K562 (cell line): Measurements from ENCODE around the gene TNFSF11. TPM values are rescaled to one million over a fixed set of nuclear protein-coding genes. Genes with fewer than 3 reads are reported as not detected.

ENCODE experiments used
- ATAC-seq: fragments of 200-7000 bp; cut with Tn5 transposase; 3 replicates; pipeline ENCODE4 v1.9.1; 2020; ENCODE audit warnings: moderate library complexity
- BruUV-seq: library from RNA; stranded (reverse); fragments of 400-500 nt; replicated peaks from 2 replicates; lab custom pipeline; 2021; lab: Mats Ljungman, UMichigan
- CTCF ChIA-PET: fragments of 300-600 bp; formaldehyde crosslinking; extraction: SDS; loops from one replicate; lab custom pipeline; 2021; ENCODE audit warnings: low intra/inter-chr PET ratio; lab: Yijun Ruan, JAX
- POLR2A ChIA-PET: fragments of 300-600, 350-650 bp; sonication (Branson Sonifier 250); formaldehyde crosslinking; extraction: SDS; loops from one replicate; lab custom pipeline; 2021; ENCODE audit warnings: antibody characterized with exemption, inconsistent platforms; lab: Yijun Ruan, JAX
- DNase-seq, 4 experiments: peaks; one replicate each; pipeline versions ENCODE4 v3.0.0 to v3.0.0-alpha.2; 2011 to 2018; ENCODE audit warnings: low spot score in 3 of 4, mixed read lengths in 3 of 4; ENCODE audit errors: extremely low read depth in 1 of 4
- FAIRE-seq: peaks from 2 replicates; lab custom pipeline; 2011; peaks lifted over from hg19 to GRCh38; lab: Jason Lieb, UNC
- H2AFZ ChIP-seq: 2 replicates; pipeline ENCODE4 v1.6.0; 2011; ENCODE audit warnings: low read depth, low read length, control low read depth, inconsistent platforms
- H3K27ac ChIP-seq: fragments of 200-600 bp; 3 replicates; pipeline ENCODE4 v1.8.0; 2011; ENCODE audit warnings: low read depth, mild to moderate bottlenecking, control low read depth, inconsistent platforms, low read length, moderate library complexity, mixed read lengths; ENCODE audit errors: extremely low read depth
- H3K27me3 ChIP-seq, 2 experiments: fragments of 300-600 bp in 1 of 2; 2 replicates in 1 of 2; 3 replicates in 1 of 2; pipeline versions ENCODE4 v1.6.0 to v1.8.0; 2011; ENCODE audit warnings: inconsistent platforms in 2 of 2, low read length in 2 of 2, mild to moderate bottlenecking in 1 of 2, mixed read lengths in 1 of 2, moderate library complexity in 1 of 2; ENCODE audit not compliant: control insufficient read depth in 2 of 2, insufficient read depth in 2 of 2
- H3K36me3 ChIP-seq: fragments of 300-600 bp; 3 replicates; pipeline ENCODE4 v1.8.0; 2011; ENCODE audit warnings: mild to moderate bottlenecking, low read length, inconsistent platforms; ENCODE audit not compliant: control insufficient read depth, insufficient read depth
- H3K4me1 ChIP-seq, 2 experiments: fragments of 200-600 bp in 1 of 2; replicated peaks in 1 of 2; 2 replicates in 1 of 2; 3 replicates in 1 of 2; pipeline versions ENCODE4 v1.5.1 to v1.8.0; 2011; ENCODE audit warnings: inconsistent platforms in 2 of 2, low read length in 2 of 2, mild to moderate bottlenecking in 1 of 2, mixed read lengths in 1 of 2, moderate library complexity in 1 of 2; ENCODE audit not compliant: control insufficient read depth in 2 of 2, insufficient read depth in 2 of 2
- H3K4me2 ChIP-seq: 2 replicates; pipeline ENCODE4 v1.6.1; 2011; ENCODE audit warnings: low read length, control low read depth, inconsistent platforms, mixed read lengths; ENCODE audit not compliant: insufficient read depth
- H3K4me3 ChIP-seq: fragments of 200-600 bp; sonication (generic), shearing (Covaris generic); 2 replicates; pipeline ENCODE4 v1.5.1; 2016; ENCODE audit warnings: control low read depth, inconsistent platforms
- H3K79me2 ChIP-seq: fragments of 200-600 bp; 3 replicates; pipeline ENCODE4 v1.8.0; 2011; ENCODE audit warnings: low read length, inconsistent platforms; ENCODE audit not compliant: control insufficient read depth, insufficient read depth
- H3K9ac ChIP-seq, 2 experiments: 2 replicates each; pipeline versions ENCODE4 v1.6.0 to v1.6.1; 2011; ENCODE audit warnings: low read depth in 2 of 2, low read length in 2 of 2, control low read depth in 1 of 2, inconsistent platforms in 1 of 2, mild to moderate bottlenecking in 1 of 2, mixed read lengths in 1 of 2; ENCODE audit not compliant: insufficient read depth in 1 of 2
- H3K9me1 ChIP-seq: one replicate; pipeline ENCODE4 v1.6.0; 2011; ENCODE audit warnings: inconsistent platforms, mild to moderate bottlenecking, low read length, moderate library complexity; ENCODE audit not compliant: control insufficient read depth, insufficient read depth
- H3K9me3 ChIP-seq: replicated peaks from 2 replicates; pipeline ENCODE4 v1.5.1; 2011; ENCODE audit warnings: low read depth, low read length, inconsistent platforms; ENCODE audit not compliant: control insufficient read depth, insufficient read depth
- H4K20me1 ChIP-seq: replicated peaks from 2 replicates; pipeline ENCODE4 v1.6.1; 2011; ENCODE audit warnings: low read length, inconsistent platforms, mixed read lengths; ENCODE audit not compliant: control insufficient read depth, insufficient read depth
- DMBX1 ChIP-seq: fragments of 250-450 bp; sonication (Bioruptor Pico); IDR thresholded peaks from 2 replicates; pipeline ENCODE4 v1.8.0; 2022; ENCODE audit warnings: inconsistent platforms, mild to moderate bottlenecking, moderate library complexity, borderline replicate concordance
- HIVEP1 ChIP-seq: fragments of 250-450 bp; sonication (Bioruptor Pico); IDR thresholded peaks from 2 replicates; pipeline ENCODE4 v1.4.0; 2020; ENCODE audit warnings: mild to moderate bottlenecking
- NFIC ChIP-seq: fragments of 450-650 bp; IDR thresholded peaks from 2 replicates; pipeline ENCODE4 v1.6.1; 2017; ENCODE audit warnings: mild to moderate bottlenecking, inconsistent platforms
- ZNF239 ChIP-seq: fragments of 250-450 bp; sonication (Bioruptor Pico); IDR thresholded peaks from 2 replicates; pipeline ENCODE4 v1.4.0; 2020; ENCODE audit warnings: mild to moderate bottlenecking
- ZNF41 ChIP-seq: fragments of 250-450 bp; sonication (Bioruptor Pico); conservative IDR thresholded peaks from 2 replicates; pipeline ENCODE4 v1.4.0; 2020; ENCODE audit warnings: mild to moderate bottlenecking
- ZNF561 ChIP-seq: fragments of 450-650 bp; formaldehyde crosslinking; conservative IDR thresholded peaks from 2 replicates; pipeline ENCODE4 v1.4.0; 2020; ENCODE audit warnings: mild to moderate bottlenecking, moderate library complexity
- WGBS: fragments of 100-300 bp; shearing (Covaris generic); methylation state at CpG from one replicate; pipeline ENCODE4 v1.1.6; 2016; ENCODE audit warnings: low coverage, mixed read lengths; ENCODE audit not compliant: insufficient coverage; ENCODE audit errors: missing lambda C conversion rate; 5-methylcytosine and 5-hydroxymethylcytosine counted together
- in situ Hi-C: fragments of 300-500 bp; cut with MboI; formaldehyde crosslinking; loops from 4 replicates; pipeline ENCODE4 v1.15.0; 2018; ENCODE audit warnings: inconsistent platforms, mixed read lengths
- intact Hi-C: fragments of 100-400 bp; cut with micrococcal nuclease; formaldehyde crosslinking; loops from 2 replicates; pipeline ENCODE4 v1.14.2; 2022
- polyA plus RNA-seq, 8 experiments: library from polyadenylated mRNA; depleted of rRNA in 4 of 8; stranded (reverse) in 5 of 8; unstranded in 3 of 8; fragments of >200 nt; fragmentation: Nextera tagmentation in 2 of 8; fragmentation: Illumina TruSeq in 1 of 8; extraction: Ambion mirVana in 2 of 8; extraction: Trizol in 1 of 8; gene quantifications; 2 replicates each; pipeline versions ENCODE4 v1.2.1 to v1.2.3, GENCODE V29; 2011 to 2014; ENCODE audit warnings: inconsistent platforms in 1 of 8, missing spikeins in 1 of 8
- total RNA-seq, 7 experiments: library from RNA; depleted of rRNA in 6 of 7; stranded (reverse); fragments of >200 nt in 6 of 7; fragmentation: Illumina TruSeq in 2 of 7; extraction: Trizol in 2 of 7; gene quantifications; 2 replicates each; pipeline versions ENCODE4 v1.2.1 to v1.2.3, GENCODE V29; 2011 to 2021; ENCODE audit warnings: low replicate concordance in 1 of 7
- TF ChIP-seq, protein P1 (sequence below): fragments of 250-450 bp; sonication (Bioruptor Pico); IDR thresholded peaks from 2 replicates; pipeline ENCODE4 v1.5.0; 2021; ENCODE audit warnings: mild to moderate bottlenecking, borderline replicate concordance
- TF ChIP-seq, protein P2 (sequence below), 2 experiments: fragments of 150-350 bp in 1 of 2; IDR thresholded peaks; 2 replicates each; pipeline ENCODE4 v1.6.1; 2012 to 2016; ENCODE audit warnings: low read depth in 2 of 2, low read length in 2 of 2, mild to moderate bottlenecking in 1 of 2, moderate library complexity in 1 of 2

TNFSF11 gene
- total and polyA plus RNA-seq, 9 of the 15 experiments (the other 6 are each of a cell fraction or from before 2014, with no cell fraction given) = not detected

- TF ChIP-seq, protein P1, sequence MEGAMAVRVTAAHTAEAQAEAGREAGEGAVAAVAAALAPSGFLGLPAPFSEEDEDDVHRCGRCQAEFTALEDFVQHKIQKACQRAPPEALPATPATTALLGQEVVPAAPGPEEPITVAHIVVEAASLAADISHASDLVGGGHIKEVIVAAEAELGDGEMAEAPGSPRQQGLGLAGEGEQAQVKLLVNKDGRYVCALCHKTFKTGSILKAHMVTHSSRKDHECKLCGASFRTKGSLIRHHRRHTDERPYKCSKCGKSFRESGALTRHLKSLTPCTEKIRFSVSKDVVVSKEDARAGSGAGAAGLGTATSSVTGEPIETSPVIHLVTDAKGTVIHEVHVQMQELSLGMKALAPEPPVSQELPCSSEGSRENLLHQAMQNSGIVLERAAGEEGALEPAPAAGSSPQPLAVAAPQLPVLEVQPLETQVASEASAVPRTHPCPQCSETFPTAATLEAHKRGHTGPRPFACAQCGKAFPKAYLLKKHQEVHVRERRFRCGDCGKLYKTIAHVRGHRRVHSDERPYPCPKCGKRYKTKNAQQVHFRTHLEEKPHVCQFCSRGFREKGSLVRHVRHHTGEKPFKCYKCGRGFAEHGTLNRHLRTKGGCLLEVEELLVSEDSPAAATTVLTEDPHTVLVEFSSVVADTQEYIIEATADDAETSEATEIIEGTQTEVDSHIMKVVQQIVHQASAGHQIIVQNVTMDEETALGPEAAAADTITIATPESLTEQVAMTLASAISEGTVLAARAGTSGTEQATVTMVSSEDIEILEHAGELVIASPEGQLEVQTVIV (CRISPR knock-in tag) = no peak
- TF ChIP-seq, all 486 proteins: peak for 0
These were observed 29.6 kb upstream of the TNFSF11 start (continued) for GRCh38 chr13:42544246-42544926.

- DNase-seq (no peak), FAIRE-seq (no peak), ATAC-seq (no peak)
- Histone ChIP-seq H3K4me3 (no peak overlapping the region), H2AFZ (no peak overlapping the region), H3K9me3 (no peaks in the 10 kb centered on the region), H3K36me3 (no peaks in the 10 kb centered on the region), H3K27me3 (no peaks in the 10 kb centered on the region), H3K4me2 (no peak overlapping the region), H3K79me2 (no peaks in the 10 kb centered on the region), H3K4me1 (no peaks in the 10 kb centered on the region), H3K9ac (no peak overlapping the region), H4K20me1 (no peaks in the 10 kb centered on the region), H3K9me1 (no peaks in the 10 kb centered on the region), H3K27ac (no peak overlapping the region)
- BruUV-seq = no TSS peak
- WGBS = 0% methylated on average over 3 of the region's 3 CpGs
- in situ Hi-C loops (no loop called here), intact Hi-C loops (no loop called here)
- ChIA-PET CTCF (no interaction called here), POLR2A (no interaction called here)
- no peak for TF ChIP-seq DMBX1 (CRISPR knock-in tag)
- TF ChIP-seq ZNF561 (CRISPR knock-in tag) = no peak
- TF ChIP-seq NFIC = no peak
- no peak for TF ChIP-seq ZNF239 (CRISPR knock-in tag)
- TF ChIP-seq HIVEP1 = no peak
- no peak for TF ChIP-seq ZNF41 (CRISPR knock-in tag)
- TF ChIP-seq, protein P2, sequence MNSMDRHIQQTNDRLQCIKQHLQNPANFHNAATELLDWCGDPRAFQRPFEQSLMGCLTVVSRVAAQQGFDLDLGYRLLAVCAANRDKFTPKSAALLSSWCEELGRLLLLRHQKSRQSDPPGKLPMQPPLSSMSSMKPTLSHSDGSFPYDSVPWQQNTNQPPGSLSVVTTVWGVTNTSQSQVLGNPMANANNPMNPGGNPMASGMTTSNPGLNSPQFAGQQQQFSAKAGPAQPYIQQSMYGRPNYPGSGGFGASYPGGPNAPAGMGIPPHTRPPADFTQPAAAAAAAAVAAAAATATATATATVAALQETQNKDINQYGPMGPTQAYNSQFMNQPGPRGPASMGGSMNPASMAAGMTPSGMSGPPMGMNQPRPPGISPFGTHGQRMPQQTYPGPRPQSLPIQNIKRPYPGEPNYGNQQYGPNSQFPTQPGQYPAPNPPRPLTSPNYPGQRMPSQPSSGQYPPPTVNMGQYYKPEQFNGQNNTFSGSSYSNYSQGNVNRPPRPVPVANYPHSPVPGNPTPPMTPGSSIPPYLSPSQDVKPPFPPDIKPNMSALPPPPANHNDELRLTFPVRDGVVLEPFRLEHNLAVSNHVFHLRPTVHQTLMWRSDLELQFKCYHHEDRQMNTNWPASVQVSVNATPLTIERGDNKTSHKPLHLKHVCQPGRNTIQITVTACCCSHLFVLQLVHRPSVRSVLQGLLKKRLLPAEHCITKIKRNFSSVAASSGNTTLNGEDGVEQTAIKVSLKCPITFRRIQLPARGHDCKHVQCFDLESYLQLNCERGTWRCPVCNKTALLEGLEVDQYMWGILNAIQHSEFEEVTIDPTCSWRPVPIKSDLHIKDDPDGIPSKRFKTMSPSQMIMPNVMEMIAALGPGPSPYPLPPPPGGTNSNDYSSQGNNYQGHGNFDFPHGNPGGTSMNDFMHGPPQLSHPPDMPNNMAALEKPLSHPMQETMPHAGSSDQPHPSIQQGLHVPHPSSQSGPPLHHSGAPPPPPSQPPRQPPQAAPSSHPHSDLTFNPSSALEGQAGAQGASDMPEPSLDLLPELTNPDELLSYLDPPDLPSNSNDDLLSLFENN (IDR thresholded peaks at IDR 0.05; ENCODE audit: low read depth in 2 of 2, low read length in 2 of 2) = no peak
These were observed 28.1 kb upstream of the TNFSF11 start for GRCh38 chr13:42545842-42546241.
